ENCODE results near the gene AQP5.

Gene AQP5

GRCh38 chr12:49961111-49961922 lies at the start of gene AQP5:
Gene AQP5 (plus strand): TSS chr12:49961872. CDS start chr12:49962018, 146 bp downstream.
- no peak for DNase-seq

GRCh38 chr12:49912345-49913255 lies 49.1 kb upstream of the AQP5 start:
- no peak for DNase-seq

GRCh38 chr12:49916129-49916919 lies 45.3 kb upstream of the AQP5 start:
- DNase-seq = no peak

- DNase-seq = no peak
These were observed 44.4 kb upstream of the AQP5 start for GRCh38 chr12:49917166-49917787.

- DNase-seq = no peak
These were observed 43.9 kb upstream of the AQP5 start for GRCh38 chr12:49917788-49918173.

GRCh38 chr12:49920241-49920914 lies 41.3 kb upstream of the AQP5 start:
- DNase-seq = no peak

GRCh38 chr12:49920915-49921286 lies 40.8 kb upstream of the AQP5 start:
- no peak for DNase-seq

- DNase-seq = no peak
These were observed 40.4 kb upstream of the AQP5 start for GRCh38 chr12:49921299-49921698.

GRCh38 chr12:49921936-49922335 lies 39.7 kb upstream of the AQP5 start:
- no peak for DNase-seq

- DNase-seq = no peak
These were observed 39.2 kb upstream of the AQP5 start for GRCh38 chr12:49922349-49923034.

GRCh38 chr12:49923035-49923644 lies 38.5 kb upstream of the AQP5 start:
- no peak for DNase-seq

- DNase-seq = no peak
These were observed 37.7 kb upstream of the AQP5 start for GRCh38 chr12:49923880-49924556.

- DNase-seq = no peak
These were observed 36.9 kb upstream of the AQP5 start for GRCh38 chr12:49924628-49925246.

GRCh38 chr12:49925433-49926204 lies 36.1 kb upstream of the AQP5 start:
- DNase-seq = no peak

GRCh38 chr12:49928471-49928870 lies 33.2 kb upstream of the AQP5 start:
- DNase-seq = no peak

- DNase-seq = no peak
These were observed 32.1 kb upstream of the AQP5 start for GRCh38 chr12:49929581-49929980.

- no peak for DNase-seq
These were observed 31.0 kb upstream of the AQP5 start for GRCh38 chr12:49930515-49931288.

GRCh38 chr12:49932023-49932422 lies 29.6 kb upstream of the AQP5 start:
- DNase-seq = no peak
